Thymus (tissue), 11 donors: Measurements from ENCODE around the gene CNKSR1. TPM values are rescaled to one million over a fixed set of nuclear protein-coding genes. Genes with fewer than 3 reads are reported as not detected.

ENCODE experiments used
- DNase-seq, 9 donors: peaks; one replicate each; pipeline ENCODE4 v3.0.0-alpha.2; 2013; ENCODE audit warnings: low spot score in 9 of 9, low read depth in 6 of 9, missing footprints in 1 of 9
- H3K27ac ChIP-seq, 2 donors: one replicate each; pipeline ENCODE4 v1.5.1; 2013; ENCODE audit warnings: control low read depth in 1 of 2, low read depth in 1 of 2, low read length in 1 of 2, mild to moderate bottlenecking in 1 of 2, moderate library complexity in 1 of 2
- H3K27me3 ChIP-seq, 2 donors: one replicate each; pipeline ENCODE4 v1.5.1; 2013; ENCODE audit warnings: low read length in 1 of 2; ENCODE audit not compliant: control insufficient read depth in 2 of 2, insufficient read depth in 1 of 2
- H3K36me3 ChIP-seq, 2 donors: one replicate each; pipeline ENCODE4 v1.5.1; 2013; ENCODE audit warnings: low read length in 1 of 2, mild to moderate bottlenecking in 1 of 2, moderate library complexity in 1 of 2; ENCODE audit not compliant: control insufficient read depth in 2 of 2, insufficient read depth in 2 of 2
- H3K4me1 ChIP-seq, 2 donors: one replicate each; pipeline ENCODE4 v1.5.1; 2013; ENCODE audit warnings: low read length in 2 of 2; ENCODE audit not compliant: control insufficient read depth in 2 of 2, insufficient read depth in 2 of 2
- H3K4me3 ChIP-seq, 2 donors: one replicate each; pipeline ENCODE4 v1.5.1; 2013; ENCODE audit warnings: low read length in 2 of 2, control low read depth in 1 of 2, mild to moderate bottlenecking in 1 of 2
- H3K9me3 ChIP-seq, 2 donors: one replicate each; pipeline ENCODE4 v1.5.1; 2013; ENCODE audit warnings: low read length in 1 of 2, mild to moderate bottlenecking in 1 of 2; ENCODE audit not compliant: control insufficient read depth in 2 of 2, insufficient read depth in 1 of 2
- WGBS: extraction: QIAGEN DNeasy Blood & Tissue Kit; methylation state at CpG from one replicate; pipeline ENCODE4 v1.1.7; 2013; 5-methylcytosine and 5-hydroxymethylcytosine counted together
- polyA plus RNA-seq: library from polyadenylated mRNA; stranded (reverse); fragments of 200-250 nt; gene quantifications from one replicate; pipeline ENCODE4 v1.2.3, GENCODE V29; 2013
- total RNA-seq: library from RNA; stranded (reverse); fragments of 120-200 nt; gene quantifications from one replicate; pipeline ENCODE4 v1.2.4, GENCODE V29; 2013
- donor health status: healthy.

Gene CNKSR1
- total and polyA plus RNA-seq, 2 donors = 1.1 to 9.5 TPM

GRCh38 chr1:26158908-26159742 is 18.2 kb upstream of the CNKSR1 start, which contains the start of gene FAM110D:
FAM110D (plus strand) TSS chr1:26159079; CDS start chr1:26161292, 2,213 bp downstream.
- WGBS = 76% methylated on average over 6 of the region's 6 CpGs
- DNase-seq = no peak
- Histone ChIP-seq H3K27me3 (peaks cover 25 to 65% of the 10 kb centered on the region in 2 donors), H3K4me1 (peaks cover 23 to 58% of the 10 kb centered on the region in 2 donors), H3K27ac (no peak within 1 kb of the TSS), H3K4me3 (no peak within 1 kb of the TSS), H3K36me3 (no peaks in the 10 kb centered on the region), H3K9me3 (peaks cover 0 to 8% of the 10 kb centered on the region in 2 donors)

- 96% methylated on average over 4 of the region's 4 CpGs for WGBS
- Histone ChIP-seq H3K4me3 (no peak overlapping the region), H3K4me1 (peaks cover 26 to 58% of the 10 kb centered on the region in 2 donors), H3K27me3 (peaks cover 25 to 69% of the 10 kb centered on the region in 2 donors), H3K27ac (no peak overlapping the region), H3K36me3 (no peaks in the 10 kb centered on the region), H3K9me3 (peaks cover 0 to 8% of the 10 kb centered on the region in 2 donors)
- DNase-seq = no peak
Measured at GRCh38 chr1:26159743-26160039, 17.6 kb upstream of the CNKSR1 start.

GRCh38 chr1:26160527-26161414 is 16.5 kb upstream of the CNKSR1 start:
- Histone ChIP-seq H3K9me3 (peaks cover 0 to 8% of the 10 kb centered on the region in 2 donors), H3K27me3 (peaks cover 27 to 67% of the 10 kb centered on the region in 2 donors), H3K4me3 (no peak overlapping the region), H3K36me3 (no peaks in the 10 kb centered on the region), H3K4me1 (peaks cover 15 to 48% of the 10 kb centered on the region in 2 donors), H3K27ac (no peak overlapping the region)
- no peak for DNase-seq
- WGBS = 82% methylated on average over 18 of the region's 18 CpGs

- H3K27me3 ChIP-seq = peaks cover 27 to 61% of the 10 kb centered on the region in 2 donors
- WGBS = 4% methylated on average over 98 of the region's 98 CpGs
- H3K4me1 ChIP-seq = peaks cover 7 to 43% of the 10 kb centered on the region in 2 donors
- H3K4me3 ChIP-seq = peak overlapping the region; percentile 12 to 50
- peaks cover 0 to 8% of the 10 kb centered on the region in 2 donors for H3K9me3 ChIP-seq
- DNase-seq = peak in 1 of 9 donors; percentile 66
- no peak overlapping the region for H3K27ac ChIP-seq
- no peaks in the 10 kb centered on the region for H3K36me3 ChIP-seq
Measured at GRCh38 chr1:26161415-26162219, 15.7 kb upstream of the CNKSR1 start.

- Histone ChIP-seq H3K9me3 (peaks cover 0 to 8% of the 10 kb centered on the region in 2 donors), H3K4me1 (peaks cover 11 to 44% of the 10 kb centered on the region in 2 donors), H3K36me3 (no peaks in the 10 kb centered on the region), H3K27ac (no peak overlapping the region), H3K27me3 (peaks cover 27 to 59% of the 10 kb centered on the region in 2 donors), H3K4me3 (peak overlapping the region in 1 of 2 donors; percentile 50)
- WGBS = 27% methylated on average over 21 of the region's 21 CpGs
- no peak for DNase-seq
Measured at GRCh38 chr1:26162220-26162709, 15.0 kb upstream of the CNKSR1 start.

- H3K27ac ChIP-seq = no peak overlapping the region
- H3K36me3 ChIP-seq = no peaks in the 10 kb centered on the region
- H3K4me3 ChIP-seq = no peak overlapping the region
- 57% methylated on average over 9 of the region's 9 CpGs for WGBS
- peaks cover 0 to 8% of the 10 kb centered on the region in 2 donors for H3K9me3 ChIP-seq
- H3K4me1 ChIP-seq = peaks cover 11 to 37% of the 10 kb centered on the region in 2 donors
- DNase-seq = no peak
- H3K27me3 ChIP-seq = peaks cover 27 to 59% of the 10 kb centered on the region in 2 donors
Measured at GRCh38 chr1:26163684-26164035, 13.6 kb upstream of the CNKSR1 start.

- H3K4me1 ChIP-seq = peaks cover 11 to 36% of the 10 kb centered on the region in 2 donors
- peak overlapping the region in 1 of 2 donors; percentile 14 for H3K4me3 ChIP-seq
- H3K9me3 ChIP-seq = peaks cover 0 to 8% of the 10 kb centered on the region in 2 donors
- H3K27ac ChIP-seq = no peak overlapping the region
- peak in 1 of 9 donors; percentile 53 for DNase-seq
- peaks cover 27 to 61% of the 10 kb centered on the region in 2 donors for H3K27me3 ChIP-seq
- WGBS = 14% methylated on average over 72 of the region's 72 CpGs
- no peaks in the 10 kb centered on the region for H3K36me3 ChIP-seq
Measured at GRCh38 chr1:26164036-26164860, 13.0 kb upstream of the CNKSR1 start.
